ENCODE data around the gene MAIP1. TPM values are rescaled to one million over a fixed set of nuclear protein-coding genes. Genes with fewer than 3 reads are reported as not detected.

MAIP1 gene
- total and polyA plus RNA-seq, 12 donors = 3.7 to 31.0 (median 26.4) TPM

DNA sequence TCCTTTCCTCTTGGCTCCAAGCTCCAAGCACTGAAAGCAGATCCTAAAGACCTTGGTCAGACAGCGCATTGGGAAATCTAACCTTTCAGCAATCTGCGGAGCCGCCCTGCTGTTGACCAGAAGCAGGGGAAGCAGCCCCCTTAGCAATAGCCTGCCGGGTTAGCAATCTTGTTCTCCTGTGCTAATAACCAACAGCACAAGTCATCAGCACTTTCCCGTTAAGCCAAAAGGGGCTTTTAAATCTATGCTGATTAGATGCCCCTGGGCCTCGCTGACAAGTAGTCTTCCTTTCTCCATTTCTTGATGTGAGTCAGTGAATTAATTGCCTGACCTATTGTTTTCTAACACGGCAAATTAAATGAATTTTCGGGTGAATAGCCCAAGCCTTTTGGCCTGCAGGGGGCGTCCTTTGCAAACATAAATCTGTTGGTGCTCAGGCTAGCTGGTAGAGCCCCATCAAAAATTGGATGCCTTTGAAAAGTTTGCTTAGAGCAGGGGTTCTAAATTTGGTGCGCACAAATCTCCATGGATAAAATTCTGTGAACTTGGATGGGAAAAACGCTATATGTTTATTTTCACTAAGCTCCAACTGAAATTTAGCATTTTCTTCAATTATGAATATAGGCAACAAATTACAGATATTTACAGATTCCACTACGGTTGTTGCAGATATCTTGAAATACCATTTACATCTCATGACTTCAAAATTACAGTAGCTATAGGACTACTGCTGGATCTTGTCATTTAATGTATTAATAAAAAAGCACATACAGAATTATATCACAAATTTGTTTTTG is 24.6 kb downstream of the MAIP1 start:
- Histone ChIP-seq H3K4me1 (peaks cover 0 to 12% (median 4%) of the 10 kb centered on the region in 9 donors), H3K27ac (no peak overlapping the region), H3K27me3 (no peaks in the 10 kb centered on the region), H3K36me3 (no peaks in the 10 kb centered on the region), H3K9me3 (no peaks in the 10 kb centered on the region), H3K4me3 (peak overlapping the region in 6 of 10 donors; percentile 6 to 33 (median 24))
- DNase-seq (peak; percentile 84 to 87), ATAC-seq (peak; percentile 37 to 84 (median 74))
- intact Hi-C loops (cut with DNase I) = loop anchor here (1.0 to 10.0 kb wide), 10 partner anchors 325 to 725 kb away; partner anchors contain the start of gene SPATS2L (in 4 of the 10)
- 13 to 15% methylated on average over 12 of the region's 12 CpGs for WGBS, 2 donors
- TF ChIP-seq, protein P1, sequence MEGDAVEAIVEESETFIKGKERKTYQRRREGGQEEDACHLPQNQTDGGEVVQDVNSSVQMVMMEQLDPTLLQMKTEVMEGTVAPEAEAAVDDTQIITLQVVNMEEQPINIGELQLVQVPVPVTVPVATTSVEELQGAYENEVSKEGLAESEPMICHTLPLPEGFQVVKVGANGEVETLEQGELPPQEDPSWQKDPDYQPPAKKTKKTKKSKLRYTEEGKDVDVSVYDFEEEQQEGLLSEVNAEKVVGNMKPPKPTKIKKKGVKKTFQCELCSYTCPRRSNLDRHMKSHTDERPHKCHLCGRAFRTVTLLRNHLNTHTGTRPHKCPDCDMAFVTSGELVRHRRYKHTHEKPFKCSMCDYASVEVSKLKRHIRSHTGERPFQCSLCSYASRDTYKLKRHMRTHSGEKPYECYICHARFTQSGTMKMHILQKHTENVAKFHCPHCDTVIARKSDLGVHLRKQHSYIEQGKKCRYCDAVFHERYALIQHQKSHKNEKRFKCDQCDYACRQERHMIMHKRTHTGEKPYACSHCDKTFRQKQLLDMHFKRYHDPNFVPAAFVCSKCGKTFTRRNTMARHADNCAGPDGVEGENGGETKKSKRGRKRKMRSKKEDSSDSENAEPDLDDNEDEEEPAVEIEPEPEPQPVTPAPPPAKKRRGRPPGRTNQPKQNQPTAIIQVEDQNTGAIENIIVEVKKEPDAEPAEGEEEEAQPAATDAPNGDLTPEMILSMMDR (IDR thresholded peaks at IDR 0.05) = peak; percentile 69 to 92 (median 91)

DNA sequence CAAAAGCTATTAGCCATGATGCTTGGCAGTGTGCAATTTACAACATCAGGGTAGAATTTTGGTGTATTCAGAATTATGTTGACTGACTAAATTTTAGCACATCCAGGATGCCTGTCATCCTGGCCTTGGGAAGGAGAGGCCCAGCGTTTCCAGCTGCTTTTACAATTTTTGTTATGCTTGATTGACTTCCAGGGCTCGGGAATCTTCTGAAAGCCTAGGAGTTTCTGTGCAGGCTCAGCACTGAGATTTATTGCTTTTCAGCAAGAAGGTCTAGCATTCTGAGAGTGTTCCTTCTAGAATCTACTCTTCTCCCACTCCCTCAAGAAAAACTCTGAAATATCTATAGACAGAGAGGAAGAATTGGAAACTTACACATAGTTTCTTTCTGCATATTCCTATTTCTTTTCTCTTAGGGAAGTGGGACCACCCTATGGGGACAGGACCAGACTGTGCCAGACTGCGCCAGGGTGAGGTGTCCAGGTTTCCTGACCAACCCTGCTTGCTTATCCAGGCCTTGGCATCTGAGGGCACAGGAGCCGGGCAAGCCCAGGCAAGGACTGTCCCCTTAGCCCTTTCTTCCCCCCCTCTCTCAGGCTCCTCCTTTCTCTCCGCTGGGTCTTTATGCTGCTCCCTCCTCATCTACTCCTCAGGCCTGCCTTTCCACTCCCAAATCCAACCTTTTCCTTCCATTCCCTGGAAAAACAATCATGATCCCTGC is 26.9 kb downstream of the MAIP1 start:
- Histone ChIP-seq H3K27me3 (no peaks in the 10 kb centered on the region), H3K4me3 (no peak overlapping the region), H3K4me1 (peaks cover 0 to 22% (median 7%) of the 10 kb centered on the region in 9 donors), H3K9me3 (no peaks in the 10 kb centered on the region), H3K36me3 (no peaks in the 10 kb centered on the region), H3K27ac (no peak overlapping the region)
- ATAC-seq = no peak
- TF ChIP-seq, protein P1 (IDR thresholded peaks at IDR 0.05) = no peak
- DNase-seq = no peak
- 77 to 82% methylated on average over 5 of the region's 5 CpGs for WGBS, 2 donors
- intact Hi-C loops (cut with DNase I) = loop anchor here in 5 of 10 donors (5.0 to 10.0 kb wide), 4 partner anchors 323 to 720 kb away; partner anchors contain the start of gene SPATS2L (in 3 of the 5)

DNA sequence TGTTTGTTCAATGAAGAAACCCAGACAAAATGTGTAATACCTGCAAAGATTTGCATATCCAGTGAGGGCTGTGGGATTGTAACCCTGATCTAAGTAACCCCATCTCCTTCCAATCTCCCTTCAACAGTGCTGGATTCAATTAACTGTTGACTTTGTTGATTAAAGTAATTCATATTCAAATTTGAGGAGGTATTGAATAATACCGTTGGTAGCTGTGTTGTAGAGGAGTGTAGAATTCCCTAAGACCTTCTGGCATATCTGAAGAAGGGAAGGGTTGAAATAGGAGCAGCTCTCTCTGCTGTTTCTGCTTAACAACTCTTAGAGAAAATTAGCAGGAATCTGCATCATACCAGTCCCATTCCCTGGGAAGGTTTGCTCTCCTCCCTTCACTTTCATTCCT is 28.2 kb downstream of the MAIP1 start:
- 70 to 72% methylated on average over 1 of the region's 1 CpG for WGBS, 2 donors
- Histone ChIP-seq H3K4me1 (peaks cover 0 to 32% (median 17%) of the 10 kb centered on the region in 9 donors), H3K36me3 (no peaks in the 10 kb centered on the region), H3K27me3 (no peaks in the 10 kb centered on the region), H3K9me3 (no peaks in the 10 kb centered on the region), H3K27ac (no peak overlapping the region), H3K4me3 (no peak overlapping the region)
- DNase-seq (no peak), ATAC-seq (no peak)
- intact Hi-C loops (cut with DNase I) = loop anchor here in 5 of 10 donors (5.0 to 10.0 kb wide), 4 partner anchors 321 to 719 kb away; partner anchors contain the start of gene SPATS2L (in 3 of the 5)
- TF ChIP-seq, protein P1 (IDR thresholded peaks at IDR 0.05) = no peak

DNA sequence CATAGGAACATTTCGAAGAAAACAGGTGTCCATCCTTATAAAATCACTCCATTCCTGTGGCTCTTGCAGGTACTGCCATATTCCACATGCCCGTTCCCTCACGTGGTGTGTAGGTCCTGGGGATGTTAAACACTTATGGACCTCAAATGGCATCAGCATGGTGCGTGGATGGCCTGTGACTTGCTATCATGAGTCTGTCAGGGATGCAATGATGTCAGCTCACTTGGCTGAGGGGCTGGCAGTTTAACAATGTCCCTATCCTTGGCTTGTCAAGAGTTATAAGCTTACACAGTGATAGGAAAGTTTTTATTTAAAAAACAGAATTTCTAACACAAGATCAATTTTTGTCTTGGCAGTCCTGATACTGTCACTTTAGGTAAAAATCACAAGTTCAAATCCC is 28.8 kb downstream of the MAIP1 start:
- Histone ChIP-seq H3K4me1 (peaks cover 0 to 35% (median 17%) of the 10 kb centered on the region in 9 donors), H3K36me3 (no peaks in the 10 kb centered on the region), H3K4me3 (no peak overlapping the region), H3K9me3 (no peaks in the 10 kb centered on the region), H3K27me3 (no peaks in the 10 kb centered on the region), H3K27ac (no peak overlapping the region)
- intact Hi-C loops (cut with DNase I) = loop anchor here in 5 of 10 donors (5.0 to 10.0 kb wide), 4 partner anchors 321 to 718 kb away; partner anchors contain the start of gene SPATS2L (in 3 of the 5)
- ATAC-seq = no peak
- 70 to 92% methylated on average over 4 of the region's 4 CpGs for WGBS, 2 donors
- no peak for DNase-seq
- TF ChIP-seq, protein P1 (IDR thresholded peaks at IDR 0.05) = no peak
